Mesenchymal stem cell (in vitro differentiated cells and primary cell): ENCODE measurements around the gene TMEM51. TPM values are rescaled to one million over a fixed set of nuclear protein-coding genes. Genes with fewer than 3 reads are reported as not detected.
A peak's percentile ranks its signal among the peaks of the same experiment; 100 is the strongest.

Source experiments
- DNase-seq: peaks from one replicate; pipeline ENCODE4 v3.0.0-alpha.2; 2013
- H2AFZ ChIP-seq: one replicate; pipeline ENCODE4 v1.6.1; 2013; ENCODE audit warnings: low read depth, mild to moderate bottlenecking, control low read depth, inconsistent platforms, low read length, moderate library complexity
- H2AK5ac ChIP-seq: 2 replicates; pipeline ENCODE4 v1.6.1; 2013; ENCODE audit warnings: low read length, moderate library complexity, mild to moderate bottlenecking, inconsistent platforms; ENCODE audit not compliant: severe bottlenecking
- H2BK120ac ChIP-seq: one replicate; pipeline ENCODE4 v1.6.1; 2013; ENCODE audit warnings: low read depth, mild to moderate bottlenecking, inconsistent platforms, low read length, moderate library complexity
- H2BK12ac ChIP-seq, 2 experiments: one replicate each; pipeline ENCODE4 v1.6.1; 2013; ENCODE audit warnings: inconsistent platforms in 2 of 2, low read length in 2 of 2, mild to moderate bottlenecking in 2 of 2, moderate library complexity in 2 of 2, control low read depth in 1 of 2
- H2BK15ac ChIP-seq: one replicate; pipeline ENCODE4 v1.6.1; 2013; ENCODE audit warnings: mild to moderate bottlenecking, low read depth, inconsistent platforms; ENCODE audit not compliant: poor library complexity, severe bottlenecking
- H2BK5ac ChIP-seq: 2 replicates; pipeline ENCODE4 v1.6.1; 2013; ENCODE audit warnings: low read depth, mild to moderate bottlenecking, low read length, control low read depth, inconsistent platforms; ENCODE audit not compliant: poor library complexity, severe bottlenecking
- H3K14ac ChIP-seq, 2 experiments: one replicate each; pipeline ENCODE4 v1.6.1; 2013; ENCODE audit warnings: inconsistent platforms in 2 of 2, low read length in 2 of 2, control low read depth in 1 of 2, mild to moderate bottlenecking in 1 of 2, moderate library complexity in 1 of 2
- H3K18ac ChIP-seq, 2 experiments: one replicate each; pipeline ENCODE4 v1.6.1; 2013; ENCODE audit warnings: inconsistent platforms in 2 of 2, low read length in 2 of 2, control low read depth in 1 of 2, low read depth in 1 of 2, mild to moderate bottlenecking in 1 of 2
- H3K23ac ChIP-seq, 2 experiments: one replicate each; pipeline ENCODE4 v1.6.1; 2013; ENCODE audit warnings: inconsistent platforms in 2 of 2, low read length in 2 of 2, mild to moderate bottlenecking in 2 of 2, moderate library complexity in 2 of 2, control low read depth in 1 of 2
- H3K27ac ChIP-seq: 2 replicates; pipeline ENCODE4 v1.5.1; 2013; ENCODE audit warnings: mild to moderate bottlenecking, moderate library complexity, low read length, control low read depth, inconsistent platforms; ENCODE audit not compliant: poor library complexity, severe bottlenecking
- H3K27me3 ChIP-seq, 2 experiments: 2 replicates each; pipeline versions ENCODE4 v1.6.1 to v1.7.0; 2013; ENCODE audit warnings: low read length in 2 of 2, mild to moderate bottlenecking in 2 of 2, moderate library complexity in 2 of 2, control low read depth in 1 of 2, inconsistent platforms in 1 of 2; ENCODE audit not compliant: control insufficient read depth in 1 of 2, insufficient read depth in 1 of 2
- H3K36me3 ChIP-seq, 2 experiments: 2 replicates each; pipeline versions ENCODE4 v1.6.1 to v1.7.0; 2013; ENCODE audit warnings: low read length in 2 of 2, control low read depth in 1 of 2, inconsistent platforms in 1 of 2, low read depth in 1 of 2, mild to moderate bottlenecking in 1 of 2; ENCODE audit not compliant: insufficient read depth in 2 of 2, control insufficient read depth in 1 of 2
- H3K4ac ChIP-seq, 2 experiments: one replicate each; pipeline ENCODE4 v1.6.1; 2013; ENCODE audit warnings: inconsistent platforms in 2 of 2, low read length in 2 of 2, mild to moderate bottlenecking in 2 of 2, moderate library complexity in 2 of 2, control low read depth in 1 of 2, low read depth in 1 of 2
- H3K4me1 ChIP-seq: 2 replicates; pipeline ENCODE4 v1.6.1; 2013; ENCODE audit warnings: low read depth, low read length, control low read depth; ENCODE audit not compliant: control insufficient read depth, insufficient read depth
- H3K4me2 ChIP-seq: 2 replicates; pipeline ENCODE4 v1.6.1; 2013; ENCODE audit warnings: low read length, mild to moderate bottlenecking, inconsistent platforms; ENCODE audit not compliant: poor library complexity, severe bottlenecking
- H3K4me3 ChIP-seq, 2 experiments: 2 replicates each; pipeline versions ENCODE4 v1.5.1 to v1.7.0; 2013; ENCODE audit warnings: low read length in 2 of 2, mild to moderate bottlenecking in 2 of 2, control low read depth in 1 of 2, low read depth in 1 of 2; ENCODE audit not compliant: insufficient read depth in 1 of 2
- H3K79me1 ChIP-seq: replicated peaks from 2 replicates; pipeline ENCODE4 v1.6.1; 2013; ENCODE audit warnings: mild to moderate bottlenecking, control low read depth, low read length, inconsistent platforms; ENCODE audit not compliant: poor library complexity, severe bottlenecking
- H3K9ac ChIP-seq: 2 replicates; pipeline ENCODE4 v1.7.0; 2013; ENCODE audit warnings: mild to moderate bottlenecking, low read length, moderate library complexity
- H3K9me3 ChIP-seq: 2 replicates; pipeline ENCODE4 v1.7.0; 2013; ENCODE audit warnings: mild to moderate bottlenecking, low read length; ENCODE audit not compliant: control insufficient read depth
- H4K8ac ChIP-seq: one replicate; pipeline ENCODE4 v1.6.1; 2013; ENCODE audit warnings: inconsistent platforms, mild to moderate bottlenecking, low read length, moderate library complexity
- H4K91ac ChIP-seq: one replicate; pipeline ENCODE4 v1.6.1; 2013; ENCODE audit warnings: mild to moderate bottlenecking, low read length, inconsistent platforms
- WGBS: methylation state at CpG from one replicate; pipeline ENCODE4 v1.1.7; 2013; ENCODE audit warnings: mixed read lengths; 5-methylcytosine and 5-hydroxymethylcytosine counted together
- polyA plus RNA-seq, 2 experiments: library from polyadenylated mRNA; stranded (reverse); fragments of 200-250 nt; gene quantifications; one replicate each; pipeline ENCODE4 v1.2.3, GENCODE V29; 2013

The TMEM51 gene
- 48.1 TPM for polyA plus RNA-seq (2013, experiment 1 of 2)
- 46.7 TPM for polyA plus RNA-seq (2013, experiment 2 of 2)

GRCh38 chr1:15153184-15153841 is at the start of gene TMEM51:
Gene TMEM51, plus strand, starts transcription at chr1:15153747. Its CDS starts 61,341 bp downstream, at chr1:15215088.
- no peak within 1 kb of the TSS for H2AK5ac ChIP-seq
- H2BK12ac ChIP-seq: peak within 1 kb of the TSS; percentile 30 to 85
- H3K27ac ChIP-seq: no peak within 1 kb of the TSS
- peak; percentile 82 for DNase-seq
- H3K14ac ChIP-seq: peak within 1 kb of the TSS; percentile 35 to 38
- H3K4me2 ChIP-seq: peak within 1 kb of the TSS; percentile 94
- peaks cover 0 to 2% of the 10 kb centered on the region in 2 experiments for H3K36me3 ChIP-seq
- peak within 1 kb of the TSS; percentile 80 for H2BK120ac ChIP-seq
- peak within 1 kb of the TSS; percentile 96 for H2BK15ac ChIP-seq
- H3K18ac ChIP-seq: peak within 1 kb of the TSS; percentile 86 to 87
- peak within 1 kb of the TSS; percentile 79 to 84 for H3K4me3 ChIP-seq
- H3K9me3 ChIP-seq: no peaks in the 10 kb centered on the region
- peak within 1 kb of the TSS; percentile 34 to 81 for H3K23ac ChIP-seq
- 1% methylated on average over 34 of the region's 56 CpGs for WGBS
- H3K4ac ChIP-seq: peak within 1 kb of the TSS; percentile 54 to 85
- peaks cover 20 to 42% of the 10 kb centered on the region in 2 experiments for H3K27me3 ChIP-seq
- H2AFZ ChIP-seq: peak within 1 kb of the TSS; percentile 57
- peak within 1 kb of the TSS; percentile 90 for H4K91ac ChIP-seq
- no peak within 1 kb of the TSS for H4K8ac ChIP-seq
- no peak within 1 kb of the TSS for H2BK5ac ChIP-seq
- peak within 1 kb of the TSS; percentile 87 for H3K9ac ChIP-seq
- H3K79me1 ChIP-seq: peaks cover 23% of the 10 kb centered on the region
- H3K4me1 ChIP-seq: peaks cover 35% of the 10 kb centered on the region

GRCh38 chr1:15103906-15104305 is 49.6 kb upstream of the TMEM51 start:
- Histone ChIP-seq H3K27me3 (peaks cover 34 to 36% of the 10 kb centered on the region in 2 experiments), H3K4me1 (no peaks in the 10 kb centered on the region), H3K9ac (no peak overlapping the region), H3K23ac (no peak overlapping the region), H3K27ac (no peak overlapping the region), H2AFZ (no peak overlapping the region), H2AK5ac (no peak overlapping the region), H3K18ac (no peak overlapping the region), H2BK12ac (no peak overlapping the region), H4K8ac (no peak overlapping the region), H3K14ac (no peak overlapping the region), H3K4me3 (no peak overlapping the region), H3K4me2 (no peak overlapping the region), H2BK120ac (no peak overlapping the region), H4K91ac (no peak overlapping the region), H2BK5ac (no peak overlapping the region), H3K36me3 (no peaks in the 10 kb centered on the region), H3K79me1 (no peaks in the 10 kb centered on the region), H2BK15ac (no peak overlapping the region), H3K4ac (no peak overlapping the region), H3K9me3 (peaks cover 16% of the 10 kb centered on the region)
- WGBS: 82% methylated on average over 10 of the region's 10 CpGs
- no peak for DNase-seq

- no peak overlapping the region for H3K4ac ChIP-seq
- no peak overlapping the region for H4K8ac ChIP-seq
- H3K27me3 ChIP-seq: peaks cover 26 to 27% of the 10 kb centered on the region in 2 experiments
- H3K79me1 ChIP-seq: no peaks in the 10 kb centered on the region
- H3K36me3 ChIP-seq: no peaks in the 10 kb centered on the region
- no peak overlapping the region for H3K18ac ChIP-seq
- no peak overlapping the region for H3K27ac ChIP-seq
- no peak overlapping the region for H2BK120ac ChIP-seq
- H3K4me3 ChIP-seq: no peak overlapping the region
- H3K14ac ChIP-seq: no peak overlapping the region
- H3K9ac ChIP-seq: no peak overlapping the region
- no peak overlapping the region for H2AK5ac ChIP-seq
- DNase-seq: no peak
- peaks cover 16% of the 10 kb centered on the region for H3K9me3 ChIP-seq
- no peak overlapping the region for H3K4me2 ChIP-seq
- H3K23ac ChIP-seq: no peak overlapping the region
- H3K4me1 ChIP-seq: no peaks in the 10 kb centered on the region
- H2BK5ac ChIP-seq: no peak overlapping the region
- no peak overlapping the region for H2BK15ac ChIP-seq
- no peak overlapping the region for H2BK12ac ChIP-seq
- H4K91ac ChIP-seq: no peak overlapping the region
- no peak overlapping the region for H2AFZ ChIP-seq
Observed at GRCh38 chr1:15104768-15105167, 48.8 kb upstream of the TMEM51 start.

- no peak overlapping the region for H2BK120ac ChIP-seq
- H3K4ac ChIP-seq: no peak overlapping the region
- H2AK5ac ChIP-seq: no peak overlapping the region
- H3K4me2 ChIP-seq: no peak overlapping the region
- no peak overlapping the region for H2BK5ac ChIP-seq
- peaks cover 9 to 24% of the 10 kb centered on the region in 2 experiments for H3K27me3 ChIP-seq
- DNase-seq: no peak
- no peak overlapping the region for H3K23ac ChIP-seq
- 57% methylated on average over 7 of the region's 7 CpGs for WGBS
- no peak overlapping the region for H3K4me3 ChIP-seq
- H3K9me3 ChIP-seq: peaks cover 16% of the 10 kb centered on the region
- no peak overlapping the region for H4K8ac ChIP-seq
- H3K36me3 ChIP-seq: no peaks in the 10 kb centered on the region
- H3K27ac ChIP-seq: no peak overlapping the region
- no peak overlapping the region for H2AFZ ChIP-seq
- no peak overlapping the region for H2BK12ac ChIP-seq
- peaks cover 2% of the 10 kb centered on the region for H3K4me1 ChIP-seq
- no peak overlapping the region for H3K18ac ChIP-seq
- H3K14ac ChIP-seq: no peak overlapping the region
- no peak overlapping the region for H3K9ac ChIP-seq
- no peaks in the 10 kb centered on the region for H3K79me1 ChIP-seq
- no peak overlapping the region for H2BK15ac ChIP-seq
- no peak overlapping the region for H4K91ac ChIP-seq
Observed at GRCh38 chr1:15106608-15107007, 46.9 kb upstream of the TMEM51 start.
